Hindlimb muscle (tissue), 1 donor: Measurements from ENCODE around the gene HDHD5. TPM values are rescaled to one million over a fixed set of nuclear protein-coding genes. Genes with fewer than 3 reads are reported as not detected.

ENCODE experiments used
- DNase-seq: peaks from one replicate; pipeline ENCODE4 v3.0.0-alpha.2; 2013
- polyA plus RNA-seq: library from polyadenylated mRNA; unstranded; fragments of 120-200 nt; gene quantifications from one replicate; pipeline ENCODE4 v1.2.1, GENCODE V29; 2013; ENCODE audit not compliant: insufficient read length

HDHD5 gene
- polyA plus RNA-seq, 1 donor, result 46.5 TPM

DNA sequence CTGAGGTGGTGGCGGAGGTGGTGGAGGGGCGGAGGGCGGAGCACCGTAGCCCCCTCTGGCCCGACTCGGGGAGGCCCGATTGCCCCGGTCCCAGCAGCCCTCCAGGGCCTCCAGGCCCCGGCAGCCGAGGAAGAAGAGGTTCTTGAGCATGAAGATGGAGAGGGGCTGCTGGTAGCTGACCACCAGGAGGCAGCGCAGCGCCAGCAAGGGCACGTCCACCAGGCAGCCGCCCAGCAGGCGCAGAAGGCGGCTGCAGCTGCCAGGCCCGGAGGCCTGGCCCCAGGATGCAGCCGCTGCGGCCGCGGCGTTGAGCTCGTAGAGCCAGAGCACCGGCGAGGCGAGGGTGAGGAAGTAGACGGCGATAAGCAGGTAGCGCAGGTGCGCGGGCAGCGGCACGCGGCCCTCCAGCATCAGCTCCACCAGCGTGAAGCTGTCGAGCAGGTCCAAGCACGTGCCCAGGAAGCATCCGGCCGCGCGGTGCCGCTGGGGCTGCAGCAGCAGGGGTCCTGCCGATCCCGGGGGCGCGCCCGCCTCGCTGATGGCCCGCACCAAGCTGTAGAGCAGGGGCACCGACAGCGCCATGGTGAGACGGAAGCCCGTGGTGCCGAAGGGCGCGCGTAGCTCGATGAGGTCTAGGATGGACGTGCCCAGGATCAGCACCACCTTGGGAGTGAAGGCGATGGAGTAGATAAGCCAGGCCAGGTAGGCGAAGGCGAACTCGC is 39.4 kb downstream of the HDHD5 start:
- DNase-seq, result no peak

DNA sequence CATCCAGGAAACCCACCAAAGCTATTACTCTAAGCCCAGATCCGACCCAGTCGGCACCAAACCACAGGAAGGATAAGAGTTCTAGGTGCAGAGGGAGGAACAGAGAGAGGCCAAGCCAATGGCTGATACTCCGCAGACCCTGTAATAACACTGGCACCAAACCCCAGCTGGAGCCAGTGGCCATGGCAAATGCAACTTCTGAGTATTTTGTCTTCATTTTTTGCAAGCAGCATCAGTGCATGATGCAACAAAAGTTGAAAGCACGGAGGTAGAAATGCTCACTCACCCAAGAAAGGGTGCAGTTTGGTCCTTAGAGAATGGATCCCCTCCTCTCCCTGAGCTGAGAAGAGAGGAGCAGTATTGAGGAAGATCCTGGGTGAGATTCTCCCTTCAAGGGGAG is 40.7 kb downstream of the HDHD5 start:
- DNase-seq, result no peak

GRCh38 chr22:17117890-17118289 is 41.2 kb downstream of the HDHD5 start:
- DNase-seq, result no peak

- DNase-seq, result no peak
Measured at GRCh38 chr22:17117400-17117799, 41.7 kb downstream of the HDHD5 start.

DNA sequence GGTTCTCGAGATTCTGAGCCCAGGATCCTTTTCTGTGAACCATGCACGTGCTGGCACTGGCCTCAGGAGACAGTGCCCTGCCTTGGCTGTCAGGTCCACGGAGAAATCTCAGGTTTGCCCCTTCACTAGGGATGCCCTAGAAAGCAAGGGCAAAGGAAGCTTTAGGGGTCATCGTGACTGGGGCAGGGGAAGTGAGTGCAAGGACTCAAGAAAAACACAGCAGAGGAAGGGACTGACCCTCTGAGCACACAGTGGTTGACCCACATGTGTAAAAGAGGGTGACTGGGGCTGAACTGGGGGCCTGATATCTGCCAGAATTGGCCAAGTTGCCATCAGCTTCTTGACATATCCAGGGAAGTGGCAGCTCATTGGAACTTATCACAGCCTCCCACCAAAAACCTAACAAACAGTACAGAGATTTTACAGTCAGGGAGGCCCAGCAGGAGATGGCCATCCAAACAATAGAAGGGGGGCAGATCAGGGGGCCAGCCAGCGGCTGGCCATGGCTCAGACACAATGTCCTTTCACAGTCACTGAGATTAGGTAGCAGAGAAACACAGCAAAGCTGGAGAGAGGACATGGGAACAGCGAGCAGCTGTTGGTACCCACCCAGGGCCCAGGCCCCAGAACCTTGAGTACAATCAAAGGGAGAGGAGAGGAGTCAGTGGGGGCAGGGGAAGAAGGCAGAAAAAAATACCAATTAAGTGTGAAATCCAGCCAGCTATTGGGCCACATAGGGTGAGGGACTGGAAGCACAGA is 42.3 kb downstream of the HDHD5 start:
- no peak for DNase-seq

DNA sequence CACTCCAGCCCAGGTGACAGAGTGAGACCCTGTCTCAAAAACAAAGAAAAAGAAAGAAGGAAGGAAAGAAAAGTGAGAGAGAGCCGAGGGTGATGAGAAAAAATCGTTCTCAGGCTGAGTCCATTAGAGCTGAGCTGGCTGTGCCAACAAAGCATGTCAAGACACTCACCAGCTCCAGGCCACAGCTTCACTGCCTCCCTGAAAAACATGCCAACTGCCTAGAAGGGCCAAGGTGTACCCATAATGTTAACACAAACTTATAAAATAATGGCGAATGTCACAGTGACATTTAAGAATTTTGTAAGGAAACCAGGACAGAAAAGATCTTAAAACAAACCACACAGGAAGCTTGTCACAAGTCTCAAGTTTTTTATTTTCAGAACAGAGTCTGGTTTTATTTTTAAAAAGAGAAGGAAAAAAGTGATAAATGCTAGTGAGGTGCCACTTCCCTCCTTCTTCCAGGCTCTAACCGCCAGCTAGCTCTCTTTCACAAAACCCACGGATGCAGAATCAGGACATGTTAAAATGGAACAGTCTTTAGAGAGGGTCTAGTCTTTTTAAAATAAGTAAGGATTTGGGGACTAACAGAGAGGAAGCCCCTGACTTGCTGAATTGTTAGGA is 43.0 kb downstream of the HDHD5 start:
- DNase-seq, result no peak

GRCh38 chr22:17115236-17115635 is 43.8 kb downstream of the HDHD5 start:
- no peak for DNase-seq

- no peak for DNase-seq
Measured at GRCh38 chr22:17114898-17115235, 44.2 kb downstream of the HDHD5 start.

DNA sequence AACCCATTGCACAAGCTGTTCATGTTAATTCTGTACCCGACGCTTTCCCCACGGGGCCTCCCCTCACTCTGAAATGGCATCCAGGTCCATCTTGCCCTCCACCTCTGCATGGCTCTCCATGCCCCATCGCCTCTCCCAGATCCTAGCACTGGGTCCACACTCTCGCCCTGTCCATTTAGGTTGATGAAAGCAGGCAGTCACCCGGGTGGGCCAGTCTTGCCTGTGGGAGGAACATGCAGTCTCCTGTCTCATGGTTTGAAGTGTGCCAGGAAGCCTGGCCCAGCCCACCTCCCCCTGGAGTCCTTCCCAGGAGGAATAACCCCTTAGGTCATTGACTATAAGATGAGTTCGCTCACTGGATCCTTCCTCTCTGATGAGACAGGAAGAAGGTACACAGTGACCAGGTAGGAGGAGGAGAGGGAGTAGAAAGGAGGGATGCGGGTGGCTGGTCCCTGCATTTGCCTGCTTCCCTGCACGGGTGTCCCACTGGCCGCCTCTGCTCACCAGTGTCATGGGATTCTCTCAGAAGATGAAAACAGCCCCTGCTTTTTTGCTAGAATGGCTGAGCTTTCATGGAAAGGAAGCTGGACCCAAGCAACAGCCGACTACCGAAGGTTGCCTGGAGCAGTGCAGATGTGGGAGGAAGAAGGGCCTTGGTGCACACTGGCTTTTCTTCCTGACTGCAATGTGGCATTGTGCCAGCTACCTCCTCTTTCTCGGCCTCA is 44.7 kb downstream of the HDHD5 start:
- no peak for DNase-seq

- no peak for DNase-seq
Measured at GRCh38 chr22:17113600-17113999, 45.5 kb downstream of the HDHD5 start.

GRCh38 chr22:17112491-17113042 is 46.5 kb downstream of the HDHD5 start:
- DNase-seq, result no peak

- no peak for DNase-seq
Measured at GRCh38 chr22:17110791-17111550, 48.1 kb downstream of the HDHD5 start.

GRCh38 chr22:17109976-17110375 is 49.1 kb downstream of the HDHD5 start:
- DNase-seq, result no peak

DNA sequence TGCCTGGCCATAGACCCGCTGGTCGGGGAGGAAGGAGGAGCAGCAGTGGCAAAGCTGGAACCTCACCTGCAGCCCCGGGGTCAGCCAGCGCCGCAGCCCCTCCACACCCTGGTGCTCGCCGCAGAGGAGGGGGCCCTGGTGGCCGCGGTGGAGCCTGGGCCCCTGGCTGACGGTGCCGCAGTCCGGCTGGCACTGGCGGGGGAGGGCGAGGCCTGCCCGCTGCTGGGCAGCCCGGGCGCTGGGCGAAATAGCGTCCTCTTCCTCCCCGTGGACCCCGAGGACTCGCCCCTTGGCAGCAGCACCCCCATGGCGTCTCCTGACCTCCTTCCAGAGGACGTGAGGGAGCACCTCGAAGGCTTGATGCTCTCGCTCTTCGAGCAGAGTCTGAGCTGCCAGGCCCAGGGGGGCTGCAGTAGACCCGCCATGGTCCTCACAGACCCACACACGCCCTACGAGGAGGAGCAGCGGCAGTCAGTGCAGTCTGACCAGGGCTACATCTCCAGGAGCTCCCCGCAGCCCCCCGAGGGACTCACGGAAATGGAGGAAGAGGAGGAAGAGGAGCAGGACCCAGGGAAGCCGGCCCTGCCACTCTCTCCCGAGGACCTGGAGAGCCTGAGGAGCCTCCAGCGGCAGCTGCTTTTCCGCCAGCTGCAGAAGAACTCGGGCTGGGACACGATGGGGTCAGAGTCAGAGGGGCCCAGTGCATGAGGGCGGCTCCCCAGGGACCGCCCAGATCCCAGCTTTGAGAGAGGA is 49.8 kb downstream of the HDHD5 start:
- DNase-seq, result no peak

GRCh38 chr22:17108256-17109112 is 50.6 kb downstream of the HDHD5 start:
- DNase-seq, result no peak

GRCh38 chr22:17107547-17107810 is 51.6 kb downstream of the HDHD5 start:
- no peak for DNase-seq

DNA sequence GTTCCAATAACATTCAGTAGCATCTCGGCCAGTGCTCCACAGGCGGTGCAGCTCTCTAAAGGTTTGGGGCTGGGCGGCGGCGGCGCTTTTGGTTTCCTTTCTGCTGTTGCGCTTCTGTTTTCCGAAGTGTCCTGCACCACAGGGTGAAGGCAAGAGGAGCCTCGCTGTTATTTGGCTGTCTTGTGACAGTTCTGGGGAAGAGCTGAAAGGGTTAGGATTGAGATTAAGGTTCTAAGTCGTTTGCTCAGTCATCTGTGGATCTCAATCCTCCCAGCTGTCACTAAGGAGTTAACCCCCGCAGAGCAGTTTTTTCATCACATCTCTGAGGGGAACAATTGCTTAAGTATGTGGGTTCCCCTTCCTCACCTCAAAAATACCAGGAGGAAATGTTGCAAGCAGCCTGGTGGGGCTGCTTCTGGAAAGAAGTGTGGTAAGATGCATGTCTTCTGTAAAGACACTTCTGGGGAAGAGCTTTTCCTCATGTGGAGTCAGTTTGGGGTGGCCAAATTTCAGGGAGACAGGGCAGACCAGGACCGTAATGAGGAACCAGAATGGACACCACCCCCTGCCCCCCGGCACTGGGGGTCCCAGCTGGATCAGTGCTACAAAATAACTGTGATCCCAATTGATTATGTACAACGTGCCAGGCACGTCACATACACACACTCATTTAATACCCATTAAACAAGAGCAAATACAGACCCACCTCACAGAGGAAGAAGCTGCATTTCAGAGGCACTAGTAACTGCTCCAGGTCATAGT is 52.1 kb downstream of the HDHD5 start:
- DNase-seq, result no peak

DNA sequence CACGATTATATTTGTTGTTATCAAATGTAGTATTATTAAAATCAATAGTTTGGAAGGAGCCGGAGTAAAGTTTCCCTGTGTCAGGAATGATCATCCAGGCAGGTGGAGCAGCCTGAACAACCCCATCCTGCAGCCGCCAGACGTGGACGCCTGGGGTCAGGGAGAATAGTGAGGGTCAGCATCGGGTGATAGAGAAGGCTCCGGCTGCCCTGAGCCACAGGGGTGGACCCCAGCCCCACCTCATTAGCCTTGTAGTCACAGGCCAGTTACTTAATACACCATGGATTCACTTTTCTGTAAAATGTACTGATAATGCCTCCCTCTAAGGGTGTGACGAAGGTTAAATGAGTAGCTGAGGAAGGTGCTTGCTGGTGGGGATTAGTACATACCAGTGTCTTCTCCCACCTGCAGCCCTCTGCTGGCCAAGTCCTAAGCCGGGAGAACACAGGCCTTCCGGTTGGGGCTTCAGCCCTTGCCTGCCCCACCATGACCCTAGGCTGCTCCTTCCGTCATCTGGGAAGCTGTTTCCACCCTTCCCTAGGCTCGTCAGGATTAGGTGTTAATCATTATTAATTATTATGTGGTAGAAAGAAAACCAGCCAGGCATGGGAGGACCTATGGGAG is 52.8 kb downstream of the HDHD5 start:
- DNase-seq, result no peak
